GM06990 (cell line): ENCODE measurements around the gene SAMD14.

Experiments used
- DNase-seq: peaks from one replicate; pipeline ENCODE4 v3.0.0-alpha.2; 2011; ENCODE audit not compliant: insufficient read length; ENCODE audit errors: extremely low read depth
- H3K27me3 ChIP-seq: replicated peaks from 2 replicates; pipeline ENCODE4 v1.6.0; 2011; ENCODE audit warnings: low read length; ENCODE audit not compliant: control insufficient read depth, insufficient read depth
- H3K36me3 ChIP-seq: 2 replicates; pipeline ENCODE4 v1.5.1; 2011; ENCODE audit warnings: low read length; ENCODE audit not compliant: control insufficient read depth, insufficient read depth
- H3K4me3 ChIP-seq: replicated peaks from 2 replicates; pipeline ENCODE4 v1.5.1; 2011; ENCODE audit warnings: low read depth, mild to moderate bottlenecking, control low read depth, low read length
- CTCF ChIP-seq: IDR thresholded peaks from 2 replicates; pipeline ENCODE4 v1.5.1; 2011; ENCODE audit warnings: low read length, control low read depth, mild to moderate bottlenecking, inconsistent platforms; ENCODE audit not compliant: insufficient read depth, poor library complexity, severe bottlenecking

The SAMD14 gene

GRCh38 chr17:50163843-50164696 lies 34.1 kb upstream of the SAMD14 start:
- Histone ChIP-seq H3K36me3 (no peaks in the 10 kb centered on the region), H3K4me3 (no peak overlapping the region), H3K27me3 (no peaks in the 10 kb centered on the region)
- TF ChIP-seq CTCF = no peak
- DNase-seq = no peak

DNA sequence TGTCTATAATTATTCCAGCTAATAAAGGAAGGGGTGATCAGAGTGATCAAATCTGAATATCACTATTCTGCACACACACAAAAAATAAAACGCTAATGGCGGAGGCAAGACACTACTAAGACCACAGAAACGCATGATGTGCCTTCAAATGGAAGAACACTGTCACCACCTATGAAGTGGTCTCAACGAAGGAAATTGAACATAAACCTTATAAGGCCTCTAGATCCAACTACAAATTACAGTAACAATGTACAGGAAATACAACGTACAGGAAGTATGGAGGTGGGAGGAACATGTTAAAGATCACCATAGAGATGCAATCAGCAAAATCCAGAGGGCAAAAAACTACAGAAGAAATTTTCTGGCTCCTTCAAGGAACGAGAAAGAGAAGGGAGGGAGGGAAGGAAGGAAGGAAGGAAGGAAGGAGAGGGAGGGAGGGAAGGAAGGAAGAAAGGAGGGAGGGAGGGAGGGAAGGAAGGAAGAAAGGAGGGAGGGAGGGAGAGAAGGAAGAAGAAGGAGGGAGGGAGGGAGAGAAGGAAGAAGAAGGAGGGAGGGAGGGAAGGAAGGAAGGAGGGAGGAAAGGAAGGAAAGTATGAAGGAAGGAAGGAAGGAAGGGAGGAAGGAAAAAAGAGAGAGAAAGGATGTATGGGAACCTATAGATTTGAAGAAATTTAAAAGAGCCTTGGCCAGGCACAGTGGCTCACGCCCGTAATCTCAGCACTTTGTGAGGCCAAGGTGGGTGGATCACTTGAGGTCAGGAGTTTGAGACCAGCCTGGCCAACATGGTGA lies 32.7 kb upstream of the SAMD14 start:
- Histone ChIP-seq H3K4me3 (no peak overlapping the region), H3K27me3 (no peaks in the 10 kb centered on the region), H3K36me3 (no peaks in the 10 kb centered on the region)
- no peak for TF ChIP-seq CTCF
- DNase-seq = no peak

GRCh38 chr17:50161911-50162288 lies 31.9 kb upstream of the SAMD14 start:
- Histone ChIP-seq H3K27me3 (no peaks in the 10 kb centered on the region), H3K4me3 (peak overlapping the region; percentile 30), H3K36me3 (no peaks in the 10 kb centered on the region)
- no peak for TF ChIP-seq CTCF
- DNase-seq = no peak

GRCh38 chr17:50161023-50161910 lies 31.3 kb upstream of the SAMD14 start:
- DNase-seq = peak; percentile 94
- peak; percentile 91 for TF ChIP-seq CTCF
- no peaks in the 10 kb centered on the region for H3K27me3 ChIP-seq

DNA sequence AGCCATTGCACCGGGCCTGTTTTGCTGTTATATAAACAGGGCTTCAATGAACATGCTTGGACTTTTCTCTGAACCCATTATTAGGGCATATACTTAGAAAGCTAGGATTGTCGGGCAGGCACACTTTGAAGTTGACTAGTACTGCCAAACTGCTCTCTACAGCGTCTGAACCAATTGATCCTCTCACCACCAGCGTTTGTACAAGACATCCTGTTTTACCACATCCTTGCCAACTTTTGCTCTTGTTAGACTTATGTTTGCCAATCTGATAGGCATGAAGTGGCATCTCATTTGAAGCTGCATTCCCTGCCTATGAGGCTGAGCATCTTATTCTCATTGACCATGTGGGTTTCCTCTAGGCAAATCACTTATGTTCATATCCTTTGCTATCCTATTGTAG lies 27.9 kb upstream of the SAMD14 start:
- no peak for DNase-seq
- no peak for TF ChIP-seq CTCF

More at GRCh38 chr17:50161023-50161910, 31.3 kb upstream of the SAMD14 start:
- H3K36me3 ChIP-seq = no peaks in the 10 kb centered on the region
- H3K4me3 ChIP-seq = peak overlapping the region; percentile 75

More for the DNA sequence above, 27.9 kb upstream of the SAMD14 start:
- Histone ChIP-seq H3K4me3 (no peak overlapping the region), H3K36me3 (no peaks in the 10 kb centered on the region), H3K27me3 (no peaks in the 10 kb centered on the region)
